HG03135 (cell line): Measurements from ENCODE around the gene ATP13A5.

Source experiments
- ATAC-seq: cut with Tn5 transposase; IDR thresholded peaks from one replicate; pipeline ENCODE4 v1.9.1; 2021; ENCODE audit warnings: mild to moderate bottlenecking, moderate library complexity; ENCODE audit not compliant: unreplicated experiment

ATP13A5 gene

DNA sequence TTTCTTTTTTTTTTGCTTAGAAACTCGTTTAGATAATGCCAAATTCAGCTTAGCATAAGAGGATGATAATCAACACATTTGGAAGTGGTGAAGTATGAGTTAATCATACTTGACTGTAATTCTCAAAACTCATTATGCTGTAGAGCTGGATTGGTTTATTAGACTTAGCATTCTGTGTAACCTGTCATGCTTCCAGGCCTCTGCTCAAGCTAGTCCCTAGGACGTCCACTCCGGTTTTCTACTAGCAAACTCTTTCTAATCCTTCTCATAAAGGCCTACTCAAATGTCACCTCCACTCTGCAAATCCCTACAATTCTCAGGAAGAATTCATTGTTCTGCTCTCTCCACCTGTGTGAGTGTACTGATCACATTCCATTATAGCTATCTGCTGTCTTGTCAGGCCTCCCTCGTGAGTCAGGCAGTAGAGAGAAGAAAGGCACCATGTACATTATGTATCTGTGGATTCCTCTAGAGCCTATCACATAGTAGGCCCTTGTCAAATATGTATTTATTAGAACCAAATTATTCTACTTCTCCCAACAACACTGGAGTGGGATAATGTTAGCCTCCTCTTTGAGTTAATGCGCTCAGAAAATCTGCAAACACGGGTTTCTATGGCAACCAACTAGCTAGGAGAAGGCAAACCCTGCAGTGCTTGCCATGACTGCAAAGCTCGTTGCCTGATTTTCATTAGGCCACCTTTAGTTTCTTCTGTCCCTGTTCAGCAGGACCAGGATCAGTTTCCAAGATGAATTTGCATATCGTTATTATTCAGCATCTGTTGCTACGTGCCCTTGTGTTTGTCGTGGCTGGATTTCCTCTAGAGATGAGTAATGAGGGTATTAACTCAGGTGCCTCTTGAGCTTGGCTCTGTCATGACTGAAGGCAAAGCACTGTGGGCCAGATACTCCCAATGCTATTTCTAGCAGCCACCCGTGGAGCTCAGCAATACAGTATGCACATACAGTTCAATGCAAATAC lies 30.7 kb downstream of the ATP13A5 start:
- ATAC-seq = no peak

DNA sequence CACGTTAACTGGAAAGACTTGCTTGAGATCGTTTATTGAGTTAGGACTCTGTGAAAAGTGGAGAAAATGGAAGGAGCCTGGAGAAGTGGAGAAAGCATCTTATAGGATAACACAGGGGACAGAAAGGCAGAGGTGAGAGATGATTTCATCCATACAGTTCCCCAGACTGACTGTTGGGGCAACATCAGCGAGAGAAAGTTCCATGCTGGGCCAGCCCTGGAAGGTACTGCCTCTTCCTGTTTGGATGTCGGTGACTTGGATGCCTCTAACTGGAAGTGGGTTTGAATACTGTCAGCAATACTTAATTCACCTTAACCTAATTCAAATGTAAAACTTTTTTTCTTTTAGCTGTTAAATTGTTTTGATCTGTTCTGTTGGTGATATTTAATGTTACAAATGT lies 32.3 kb downstream of the ATP13A5 start:
- ATAC-seq = no peak

DNA sequence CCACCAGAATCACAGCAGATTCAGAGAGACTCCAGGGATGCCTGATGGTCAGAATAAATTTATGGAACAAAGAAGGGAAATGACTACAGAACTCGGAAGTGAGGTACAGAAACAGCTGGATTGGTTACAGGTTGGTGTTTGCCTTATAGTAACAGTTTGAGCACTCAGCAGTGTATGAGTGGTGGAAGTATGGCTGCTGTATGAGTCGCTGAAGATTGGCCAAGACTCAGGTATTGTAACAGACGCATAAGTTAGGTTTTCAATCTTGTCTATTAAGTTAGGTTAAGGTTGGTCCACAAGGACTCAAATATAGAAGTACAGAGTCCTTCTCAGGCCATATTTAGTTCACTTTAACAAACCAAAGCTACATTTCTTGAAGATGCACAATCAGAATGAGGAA lies 33.1 kb downstream of the ATP13A5 start:
- no peak for ATAC-seq

DNA sequence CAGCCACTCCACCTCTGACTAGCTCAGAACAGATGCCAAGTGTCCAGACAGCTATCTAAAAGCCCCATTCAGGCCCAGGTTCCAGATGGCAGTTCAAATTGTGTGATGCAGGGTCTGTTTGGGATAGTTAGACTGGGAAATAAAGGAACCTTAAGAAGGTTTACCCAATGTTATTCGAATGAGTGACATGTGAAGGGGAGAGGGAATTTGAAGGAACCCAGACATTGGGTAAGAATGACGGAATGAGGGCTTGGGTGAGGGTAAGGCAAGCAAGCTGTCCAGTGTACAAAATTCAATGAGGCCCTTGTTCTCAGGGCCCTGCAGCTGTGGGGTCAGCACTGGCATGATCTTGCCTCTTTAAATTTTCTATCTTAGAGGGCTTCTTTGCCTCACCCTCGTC lies 34.1 kb downstream of the ATP13A5 start:
- ATAC-seq = no peak

DNA sequence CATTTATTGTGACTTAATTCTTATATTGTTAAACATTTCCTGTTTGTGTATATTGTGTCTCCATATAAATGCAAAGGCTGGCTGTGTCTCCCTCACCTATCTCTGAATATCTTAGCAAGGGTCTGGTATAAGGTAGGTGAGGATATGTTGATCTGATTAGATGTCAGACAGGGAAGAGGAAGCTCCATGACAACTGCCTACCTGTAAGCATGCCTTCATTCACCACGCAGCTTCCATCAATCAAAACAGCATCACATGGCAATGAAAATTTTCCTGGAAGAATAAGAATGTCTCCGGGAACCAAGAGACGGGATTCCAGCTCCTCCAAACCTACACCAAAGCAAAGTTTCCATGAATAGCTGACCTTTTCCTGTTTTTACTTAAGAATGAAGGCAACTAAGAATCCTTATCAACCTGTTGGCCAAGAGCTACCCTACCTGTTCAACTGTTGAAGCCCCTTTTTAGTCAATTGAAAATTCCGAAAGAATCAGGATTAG lies 34.8 kb downstream of the ATP13A5 start:
- no peak for ATAC-seq

DNA sequence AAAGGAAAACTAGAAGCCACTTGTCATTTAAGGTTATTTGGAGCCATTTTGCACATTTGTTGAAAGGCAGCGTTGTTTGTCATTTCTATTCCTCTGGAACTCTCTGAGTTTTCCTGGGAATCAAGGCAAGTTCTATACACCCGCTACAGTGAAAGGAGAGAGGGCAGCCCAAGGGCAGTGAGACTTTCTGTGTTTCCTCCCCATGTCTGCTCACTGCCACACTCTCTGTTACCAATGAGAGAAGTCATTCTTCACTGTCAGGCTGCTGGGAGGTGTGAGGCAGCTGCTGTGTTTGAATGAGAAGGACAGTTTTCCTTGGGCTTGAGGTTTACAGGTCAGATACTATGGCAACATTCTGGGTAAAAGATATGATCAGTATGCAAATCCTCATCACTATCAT lies 36.0 kb downstream of the ATP13A5 start:
- ATAC-seq = no peak

DNA sequence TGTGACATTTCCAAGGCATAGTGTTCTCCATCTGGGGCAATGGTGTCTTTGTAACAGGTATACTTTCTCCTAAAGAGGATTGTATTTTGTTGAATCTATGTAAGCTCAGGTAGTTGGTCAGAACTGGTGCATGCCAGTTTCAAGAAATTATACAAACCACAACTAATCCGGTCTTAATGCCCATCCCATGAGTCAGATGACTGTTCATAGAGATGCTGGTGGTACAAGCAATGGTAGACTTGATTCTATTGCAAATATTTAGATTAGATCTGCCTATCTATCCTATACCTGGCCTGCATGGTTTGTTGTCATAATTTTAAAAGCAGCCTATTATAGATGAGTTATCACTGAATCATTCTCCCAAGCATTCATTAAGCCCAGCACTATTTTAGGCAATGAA lies 43.5 kb downstream of the ATP13A5 start:
- ATAC-seq = no peak

DNA sequence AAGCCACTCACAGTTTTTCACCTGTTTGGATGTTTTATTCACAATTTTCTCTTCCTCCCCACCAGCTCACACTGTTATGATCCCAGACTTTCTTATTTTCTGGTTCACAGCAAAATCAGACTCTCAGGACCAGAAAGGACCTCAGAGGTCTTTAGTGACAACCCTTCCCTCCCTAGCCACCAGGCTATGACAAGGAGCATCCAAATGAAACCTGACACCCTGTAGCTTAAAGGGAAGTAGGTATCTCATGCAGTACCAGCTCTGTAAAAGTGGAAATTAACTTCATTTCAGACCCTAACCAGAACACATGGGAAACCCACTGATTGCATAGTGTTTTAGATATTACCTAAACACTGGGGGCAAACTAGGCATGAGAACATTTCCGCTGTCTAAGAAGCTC lies 45.3 kb downstream of the ATP13A5 start:
- ATAC-seq = no peak

DNA sequence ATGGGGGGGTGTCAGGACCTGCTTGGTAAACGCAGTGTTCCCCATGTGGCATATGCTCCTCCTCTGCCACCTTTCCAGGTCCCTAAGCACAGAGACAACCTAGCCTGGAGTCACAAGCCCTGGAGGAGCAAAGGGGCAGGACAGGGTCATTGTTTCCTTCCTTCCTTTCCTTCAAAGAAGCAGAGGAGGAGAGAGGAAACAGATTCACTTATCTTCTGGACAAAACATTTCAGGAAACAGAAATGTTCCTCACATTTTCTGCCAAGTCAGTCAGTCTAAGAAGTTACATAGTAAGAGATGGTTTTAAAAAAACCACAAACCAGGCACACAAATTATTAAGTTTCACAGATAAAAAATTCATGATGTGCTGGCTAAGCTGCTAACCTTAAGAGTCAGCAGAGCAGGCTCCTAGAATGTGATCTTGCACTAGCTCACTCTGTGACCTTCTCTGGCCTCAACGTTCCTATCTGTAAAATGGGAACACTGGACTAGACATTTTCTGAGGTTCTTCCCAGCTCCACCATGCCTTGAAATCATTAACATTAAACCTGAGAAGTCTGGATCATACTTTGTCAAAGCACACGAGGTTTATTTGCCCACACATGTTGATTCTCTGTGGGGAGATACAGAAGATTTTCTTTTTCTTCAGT lies 47.9 kb downstream of the ATP13A5 start:
- no peak for ATAC-seq

DNA sequence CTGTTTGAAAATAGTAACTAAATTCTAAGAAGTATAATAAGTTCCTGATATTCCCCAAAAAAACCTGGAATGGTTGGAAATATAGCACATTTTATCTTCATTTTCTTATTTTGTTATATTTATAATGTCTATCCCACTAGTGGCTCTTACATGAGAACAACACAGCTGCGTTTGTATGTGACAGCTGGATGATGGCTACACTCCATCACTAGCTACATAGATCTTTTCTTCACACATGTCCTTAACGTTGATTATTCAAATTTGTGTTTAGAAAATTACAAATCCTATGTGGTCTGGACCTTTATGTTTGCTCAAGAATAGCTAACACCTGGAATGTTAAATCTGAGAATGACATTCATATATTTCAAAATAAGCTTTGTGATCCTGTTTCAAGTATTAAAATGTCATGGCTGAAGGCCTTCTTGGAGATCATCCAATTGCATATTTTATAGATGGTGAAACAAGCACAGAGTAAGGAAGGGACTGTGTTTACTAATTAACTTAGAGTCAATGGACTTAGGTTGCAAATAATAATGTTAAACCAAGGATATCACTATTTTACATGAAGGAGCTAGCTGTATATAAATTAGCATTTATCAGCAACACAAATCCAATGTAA lies 60.8 kb downstream of the ATP13A5 start:
- no peak for ATAC-seq

DNA sequence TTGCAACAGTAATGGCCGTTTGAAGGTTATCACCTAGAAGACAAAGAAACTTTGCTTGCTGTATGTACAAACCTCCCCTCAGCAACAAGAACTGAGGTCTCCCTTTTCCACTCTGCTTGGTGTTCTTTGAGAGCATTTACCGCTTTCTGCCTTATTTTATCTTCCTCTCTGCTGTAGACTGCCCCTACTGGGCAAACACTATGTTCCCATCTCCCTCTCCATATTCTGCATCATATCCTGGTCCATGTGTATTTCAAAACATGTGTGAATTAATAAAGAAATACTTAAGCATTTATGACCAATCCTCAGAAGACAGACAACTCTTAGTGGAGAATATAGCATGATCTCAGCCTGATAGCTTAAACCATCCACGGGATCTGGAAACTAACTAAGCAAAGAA lies 64.4 kb downstream of the ATP13A5 start:
- no peak for ATAC-seq

DNA sequence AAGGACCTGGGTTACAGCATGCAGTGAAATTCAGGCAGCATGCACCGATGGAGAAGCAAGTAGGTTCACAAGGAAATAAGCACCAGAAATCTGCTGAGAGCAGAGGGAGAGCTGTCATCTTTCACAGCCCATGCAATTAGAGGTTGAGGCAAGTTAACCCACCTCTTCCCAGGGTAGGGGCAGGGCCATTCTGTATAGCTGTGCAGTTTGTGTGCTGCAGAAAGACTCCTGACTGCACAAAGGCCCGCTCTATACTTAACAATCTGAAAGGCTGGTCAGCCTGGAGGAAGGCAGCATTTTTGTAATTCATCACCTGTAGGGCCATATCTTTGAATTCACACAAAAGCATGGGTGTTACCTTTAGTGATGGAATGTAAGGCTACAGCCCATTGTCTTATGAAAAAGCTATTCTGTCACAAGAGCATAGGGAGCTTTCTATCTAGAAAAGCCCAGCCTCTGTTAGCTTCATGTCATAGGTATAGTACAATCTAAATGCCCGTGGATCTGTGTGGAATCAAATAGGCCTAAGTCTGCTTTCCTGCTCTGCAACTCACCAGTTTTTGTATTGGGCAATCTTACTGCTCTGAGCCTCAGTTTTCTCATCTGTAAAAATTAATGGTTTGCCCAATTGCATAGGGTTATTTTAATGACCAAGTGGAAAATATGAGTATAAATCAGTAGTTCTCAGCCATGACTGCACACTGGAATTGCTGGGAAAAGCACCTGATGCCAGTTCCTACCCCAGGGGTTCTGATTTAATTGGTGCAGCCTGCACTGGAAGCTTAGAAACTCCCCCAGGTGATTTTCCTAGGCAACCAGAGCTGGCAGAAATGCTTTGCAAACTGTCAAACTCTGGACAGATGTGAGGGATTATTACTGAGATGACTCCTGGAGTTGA lies 65.2 kb downstream of the ATP13A5 start:
- ATAC-seq = no peak

DNA sequence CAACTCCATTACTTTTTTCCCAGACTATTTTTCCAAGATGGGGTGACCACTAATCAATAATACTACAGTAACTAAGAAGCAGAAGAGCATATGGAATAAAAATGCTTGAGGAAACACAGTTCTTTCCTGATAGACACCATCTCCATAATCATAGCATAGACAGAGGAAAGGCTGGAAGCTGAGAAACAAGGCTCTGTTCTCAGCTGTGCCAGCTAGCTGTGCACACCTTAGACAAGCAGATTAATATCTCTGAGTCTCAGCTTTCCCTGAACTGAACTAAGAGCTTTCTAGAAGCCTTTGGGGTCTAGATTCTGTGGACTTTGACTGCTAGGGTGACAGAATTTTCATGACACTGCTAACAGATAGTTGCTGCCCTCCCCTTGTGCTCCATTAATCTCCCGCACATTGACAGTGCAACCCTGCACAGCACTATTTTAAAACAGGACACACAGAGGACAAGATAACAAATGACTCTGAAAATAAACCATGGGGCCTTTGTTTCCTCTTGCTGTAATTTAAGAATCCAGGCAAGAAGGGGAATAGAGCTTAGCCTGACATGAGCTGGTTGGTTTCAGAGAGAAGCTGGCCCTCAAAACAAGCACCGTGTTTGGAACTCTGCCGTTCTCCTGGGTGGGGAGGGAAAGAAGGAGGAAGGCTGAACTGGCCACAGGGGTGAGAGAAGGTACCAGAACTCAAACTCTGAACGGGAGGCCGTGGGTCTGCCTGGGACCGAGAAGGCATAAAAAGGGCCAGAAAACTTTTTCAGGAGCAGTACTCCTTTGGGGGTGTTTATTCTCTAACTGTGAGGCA lies 67.4 kb downstream of the ATP13A5 start:
- ATAC-seq = no peak

DNA sequence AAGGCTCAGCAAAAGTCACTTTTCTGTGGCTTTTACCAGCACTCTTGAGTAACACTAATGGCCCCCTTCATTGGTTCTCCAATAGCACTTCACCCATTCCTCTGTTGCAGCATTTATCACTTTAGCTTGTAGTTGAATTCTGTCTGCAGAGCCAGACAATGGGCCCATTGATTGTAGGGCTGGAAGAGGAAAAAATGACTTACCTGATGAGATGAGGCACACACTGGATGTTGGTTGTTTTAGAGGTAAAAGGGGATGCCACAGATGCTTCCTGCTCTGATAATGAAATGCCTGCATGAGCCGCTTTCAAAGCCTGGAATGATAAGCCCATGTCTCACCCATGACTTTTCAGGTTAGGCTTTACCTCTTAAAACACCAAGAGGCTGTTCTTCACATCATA lies 73.2 kb downstream of the ATP13A5 start:
- ATAC-seq = no peak

DNA sequence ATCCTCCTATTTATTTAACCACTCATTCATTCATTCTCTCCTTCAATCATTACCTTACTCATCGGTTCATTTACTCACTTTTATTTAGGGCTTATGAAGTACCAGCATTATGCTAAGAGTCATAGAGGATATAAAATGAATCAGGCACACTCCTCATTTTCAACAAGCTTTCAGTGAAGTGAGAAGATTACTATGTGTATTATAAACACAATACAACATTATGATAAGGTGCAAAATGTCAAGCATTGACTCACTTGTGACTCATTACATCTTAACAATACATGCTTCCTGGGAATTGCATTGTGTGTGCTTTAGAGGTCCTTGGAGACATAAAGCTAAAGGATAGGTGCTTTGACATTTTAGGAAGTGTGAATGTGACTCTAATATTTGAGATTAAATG lies 77.1 kb downstream of the ATP13A5 start:
- no peak for ATAC-seq

DNA sequence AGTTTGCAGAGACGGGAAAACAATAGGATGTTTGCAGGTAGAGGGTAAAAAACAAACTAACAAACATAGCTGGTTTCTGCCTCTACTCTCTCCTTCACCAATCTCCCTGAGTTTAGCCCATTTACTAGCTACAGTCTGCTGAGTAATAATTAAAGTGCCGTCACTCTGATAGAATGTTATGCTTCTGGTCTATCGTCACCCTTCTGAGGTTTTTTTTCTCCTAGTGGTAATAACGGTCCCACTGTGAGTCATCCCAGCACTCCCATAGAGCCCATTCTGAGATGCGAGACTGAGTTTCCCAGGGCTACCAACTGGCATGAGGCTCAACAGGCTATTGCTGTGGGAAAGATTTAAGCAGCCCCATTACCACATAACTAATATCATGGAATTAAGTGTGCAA lies 81.1 kb downstream of the ATP13A5 start:
- ATAC-seq = no peak

DNA sequence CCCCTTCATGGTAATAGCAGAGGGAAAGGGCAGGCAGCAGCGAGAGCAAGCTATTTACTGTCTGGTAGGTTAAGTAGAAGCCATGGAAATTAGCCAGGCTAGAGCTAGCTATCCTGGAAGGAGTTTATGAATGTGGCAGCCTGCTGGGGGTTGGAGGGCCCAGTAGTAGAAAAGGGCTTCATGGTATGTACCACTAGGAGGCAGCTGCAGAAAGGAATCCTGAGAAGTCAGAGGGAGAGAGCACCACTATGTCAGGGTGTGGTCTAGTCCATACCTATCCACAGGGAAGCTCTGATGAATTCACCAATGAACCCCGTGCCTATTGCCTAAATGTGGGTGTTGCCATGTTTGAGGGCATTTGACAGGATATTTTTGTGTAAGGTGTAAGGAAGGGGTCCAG lies 82.6 kb downstream of the ATP13A5 start:
- no peak for ATAC-seq

DNA sequence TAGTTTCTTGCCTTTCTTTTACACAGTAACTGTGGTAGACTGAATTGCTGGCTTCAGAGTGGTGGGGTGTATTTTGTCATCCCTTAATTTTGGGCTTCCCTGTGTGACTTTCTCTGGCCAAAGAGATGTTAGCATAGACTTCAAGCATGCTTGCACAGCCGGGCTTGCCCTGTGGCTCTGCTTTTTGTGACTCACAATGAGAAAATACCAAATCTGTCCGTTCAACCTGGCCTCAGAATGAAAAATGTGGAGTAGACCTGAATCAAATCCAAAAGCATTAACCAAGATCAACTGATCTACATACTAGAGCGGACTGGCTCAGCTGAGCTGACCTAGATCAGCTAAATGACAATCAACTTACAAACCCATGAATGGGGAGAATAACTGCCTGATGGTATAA lies 86.2 kb downstream of the ATP13A5 start:
- ATAC-seq = no peak

DNA sequence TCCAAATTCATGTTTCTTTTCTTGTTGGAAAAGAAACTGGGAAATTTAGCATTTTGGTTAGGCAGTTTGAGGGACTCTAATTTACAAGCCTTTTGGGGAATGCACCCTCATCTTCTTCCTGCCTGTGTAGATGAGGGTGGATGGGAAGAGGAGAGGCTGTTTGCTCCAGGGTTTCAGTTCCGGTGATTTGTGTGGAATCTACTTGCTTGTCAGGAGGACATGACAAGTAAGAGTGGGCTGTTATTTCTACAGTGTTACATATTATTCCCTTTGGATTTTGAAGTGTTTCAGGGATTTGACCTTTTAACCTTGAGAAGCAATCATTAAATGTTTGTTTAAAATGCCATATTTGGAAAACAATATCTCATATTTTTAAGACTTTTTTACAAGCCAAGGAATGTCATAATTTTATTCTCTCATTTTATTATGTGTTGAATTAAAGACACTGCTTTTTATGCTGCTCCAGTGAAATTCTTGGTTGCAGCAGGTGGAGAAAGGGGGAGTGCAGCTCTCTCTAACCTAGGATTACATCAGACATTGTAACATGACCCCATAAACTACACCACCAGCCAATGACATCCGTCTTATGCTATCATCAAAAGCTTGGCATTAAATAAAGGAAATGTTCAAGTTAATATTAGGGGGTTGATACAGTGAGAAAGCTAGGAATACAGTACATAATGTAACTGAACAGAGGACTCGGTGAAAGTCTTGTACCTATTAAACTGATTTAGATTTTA lies 107.3 kb downstream of the ATP13A5 start:
- no peak for ATAC-seq
